A549 treated with CORT108297 at 1 μM for 4 hours (cell line): Measurements from ENCODE around the gene SECTM1. TPM values are rescaled to one million over a fixed set of nuclear protein-coding genes. Genes with fewer than 3 reads are reported as not detected.

Experiments used
- total RNA-seq: library from RNA; stranded (reverse); fragments of 200-300 nt; extraction: Qiagen RNA extraction; gene quantifications from 5 replicates; pipeline ENCODE4 v1.2.3, GENCODE V29; 2022

The SECTM1 gene
- total RNA-seq: 1.1 to 2.6 TPM (median 2.0 TPM) in 5 replicates

DNA sequence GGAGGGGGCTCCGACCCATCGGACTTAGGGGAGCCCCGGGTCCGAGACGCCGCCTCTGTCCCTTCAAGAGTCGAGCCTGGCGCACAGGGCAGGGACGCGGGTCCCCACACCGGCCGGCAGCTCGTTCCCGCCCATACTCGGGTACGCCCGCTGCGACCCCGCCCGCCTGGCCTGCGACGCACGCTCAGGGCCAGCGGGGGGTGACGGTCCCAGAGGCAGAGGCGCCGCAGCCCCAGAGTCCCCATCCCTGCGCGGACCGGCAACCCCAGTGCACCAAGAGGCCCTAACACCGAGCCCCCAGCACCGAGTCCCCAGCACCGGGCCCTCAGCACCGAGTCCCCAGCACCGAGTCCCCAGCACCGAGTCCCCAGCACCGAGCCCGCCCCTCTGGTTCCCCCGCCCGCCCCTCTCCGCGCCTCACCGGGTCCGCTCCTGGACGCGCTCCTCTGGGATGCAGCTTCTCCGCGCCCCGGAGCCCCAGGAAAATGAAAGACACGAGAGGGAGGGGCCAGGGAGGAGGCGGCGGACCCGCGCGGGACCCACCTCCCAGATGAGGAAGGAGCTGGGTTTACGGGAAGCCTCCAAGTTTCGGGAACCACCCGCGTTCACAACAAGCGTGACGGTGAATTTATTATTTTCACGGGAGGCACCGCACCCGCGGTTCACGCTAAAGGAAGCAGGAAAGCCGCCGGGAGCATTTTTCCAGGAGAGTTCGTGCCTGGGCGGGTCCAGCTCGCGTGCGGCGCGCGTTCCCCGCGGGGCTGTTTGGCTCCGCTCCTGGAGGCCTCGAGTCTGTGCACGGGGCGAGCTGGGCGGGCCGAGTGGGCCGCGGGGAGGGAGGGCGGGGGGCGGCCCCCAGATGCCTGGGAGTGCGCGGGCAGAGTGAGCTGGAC, at the start of gene SECTM1:
Gene SECTM1 (minus strand): TSS at position 488 of the 893 bp plus-strand sequence. CDS start 6,526 bp downstream, outside the sequence.

DNA sequence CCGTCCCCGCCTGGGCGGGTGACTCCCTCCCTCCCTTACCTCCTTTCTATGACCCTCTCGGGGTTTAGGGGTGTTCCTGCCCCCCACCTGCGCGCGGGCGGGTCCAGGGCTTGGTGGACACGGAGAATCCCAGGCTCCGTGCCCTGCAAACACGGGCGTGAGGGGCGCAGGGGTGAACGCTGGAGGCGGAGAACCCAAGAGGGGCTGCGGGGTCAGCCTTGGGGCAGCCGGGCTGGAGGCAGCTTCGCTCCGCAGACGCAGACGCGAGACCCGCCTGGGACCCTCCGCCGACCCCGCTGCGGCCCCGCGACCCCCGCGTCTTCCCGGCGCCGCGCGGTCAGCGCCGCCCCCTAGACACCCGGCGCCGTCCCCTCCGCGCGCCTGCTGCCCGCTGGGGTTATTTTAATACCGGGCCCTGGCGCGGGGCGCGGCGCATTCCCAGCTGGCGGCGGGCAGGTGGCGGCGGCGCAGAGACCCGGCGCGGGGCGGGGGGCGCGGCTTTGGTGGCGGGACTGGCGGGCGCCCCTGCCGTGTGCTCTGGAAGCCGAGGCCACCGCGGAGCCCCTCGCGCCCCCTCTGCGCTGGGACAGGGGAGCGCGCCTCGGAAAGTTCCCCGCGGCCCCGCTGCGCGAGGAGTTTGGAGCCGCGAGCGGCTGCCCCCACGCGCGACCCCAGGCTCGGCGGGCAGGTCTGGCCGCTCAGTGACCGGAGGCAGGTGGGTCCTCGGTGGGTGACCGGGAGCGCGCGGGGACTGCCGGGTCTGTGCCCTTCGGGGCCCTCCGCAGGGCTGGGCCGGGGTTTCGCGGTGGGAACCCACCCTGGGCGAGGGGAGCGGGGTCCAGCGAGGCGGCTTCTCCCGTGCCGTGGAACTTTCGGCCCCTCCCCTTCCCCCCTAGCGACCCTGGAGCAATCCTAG, 38.0 kb upstream of the SECTM1 start, which contains the start of gene UTS2R:
Gene UTS2R (plus strand): TSS at position 433 of the 916 bp plus-strand sequence. CDS start 2,560 bp downstream, outside the sequence.

DNA sequence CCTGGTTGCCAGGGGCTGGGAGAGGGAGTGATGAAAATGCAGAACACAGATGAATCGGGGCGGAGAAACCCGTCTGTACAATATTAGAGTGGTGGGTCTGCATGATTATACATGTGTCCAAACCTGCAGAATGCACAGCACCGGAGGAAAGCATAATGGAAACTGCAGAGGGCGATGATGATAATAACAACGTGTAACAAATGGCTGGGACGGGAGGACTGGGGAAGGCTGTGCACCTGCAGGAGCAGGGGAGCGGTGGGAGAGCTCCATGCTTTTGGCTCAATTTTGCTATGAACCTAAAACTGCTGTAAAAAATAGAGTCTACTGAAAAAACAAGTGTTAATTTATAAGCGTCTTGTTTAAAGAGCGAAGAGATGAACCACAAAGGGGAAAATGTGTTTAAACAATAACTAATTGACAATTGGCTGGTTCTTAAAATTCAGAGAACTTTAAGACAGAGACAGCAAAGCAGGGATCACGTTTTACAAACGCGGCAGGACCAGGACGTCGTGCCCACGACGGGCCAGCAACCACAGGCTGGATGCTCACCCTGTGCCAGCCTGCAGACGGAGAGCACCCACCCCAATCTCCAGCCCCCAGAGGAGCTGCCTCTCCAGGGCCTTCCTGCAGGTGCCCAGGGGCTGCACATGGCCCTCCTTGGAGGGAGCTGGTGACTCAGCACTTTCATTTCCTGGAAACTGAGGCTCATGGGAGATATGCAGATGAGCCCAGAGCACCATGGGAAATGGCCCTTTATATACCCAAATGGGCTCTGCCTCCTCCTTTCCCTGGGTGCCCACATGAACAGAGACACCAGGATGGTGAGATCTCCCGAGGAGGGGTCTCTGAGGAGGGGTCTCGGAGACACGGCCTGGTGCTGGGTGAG, 25.1 kb upstream of the SECTM1 start, which contains the start of gene TEX19:
Gene TEX19 (plus strand): TSS at position 783 of the 886 bp plus-strand sequence. CDS start 2,904 bp downstream, outside the sequence.

DNA sequence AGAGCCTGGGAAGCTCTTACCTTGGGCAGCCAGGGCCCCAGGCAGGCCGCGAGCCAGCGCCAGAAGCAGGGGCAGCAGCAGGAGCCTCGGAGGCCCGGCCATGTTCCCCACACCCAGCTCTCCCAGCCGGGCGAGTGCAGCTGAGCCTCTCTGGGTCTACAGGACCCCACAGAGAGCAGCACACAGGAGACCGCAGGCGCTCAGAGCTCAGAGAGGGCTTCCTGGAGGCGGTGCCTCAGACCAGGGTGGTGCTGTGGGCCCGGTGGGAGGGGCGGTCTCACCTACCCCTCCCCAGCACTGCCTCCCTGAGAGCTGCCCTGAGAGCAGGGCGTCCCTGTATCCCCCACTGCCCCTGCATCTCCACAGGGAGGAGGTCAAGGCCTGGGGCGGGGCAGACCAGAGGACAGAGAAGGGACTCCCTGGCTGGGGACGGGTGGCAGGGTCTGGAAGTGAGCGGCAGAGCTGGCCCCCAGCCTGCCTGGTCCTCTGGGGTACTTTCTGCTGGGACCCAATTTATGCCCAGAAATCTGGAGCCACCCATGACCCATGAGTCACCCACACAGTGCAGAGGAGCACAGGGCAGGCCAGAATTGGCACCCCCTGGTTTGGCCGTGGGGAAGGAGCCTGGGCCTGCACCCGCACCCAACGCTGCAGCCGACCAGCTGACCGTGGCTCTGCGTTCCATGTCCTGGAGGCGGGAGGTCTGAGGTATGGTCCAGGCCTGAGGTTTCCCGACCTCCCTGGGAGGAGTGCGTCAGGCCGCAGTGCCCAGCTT, 16.0 kb downstream of the SECTM1 start, which contains the start of gene CD7:
Gene CD7 (minus strand): TSS at position 215 of the 775 bp plus-strand sequence. CDS start 113 bp downstream, at position 102.

DNA sequence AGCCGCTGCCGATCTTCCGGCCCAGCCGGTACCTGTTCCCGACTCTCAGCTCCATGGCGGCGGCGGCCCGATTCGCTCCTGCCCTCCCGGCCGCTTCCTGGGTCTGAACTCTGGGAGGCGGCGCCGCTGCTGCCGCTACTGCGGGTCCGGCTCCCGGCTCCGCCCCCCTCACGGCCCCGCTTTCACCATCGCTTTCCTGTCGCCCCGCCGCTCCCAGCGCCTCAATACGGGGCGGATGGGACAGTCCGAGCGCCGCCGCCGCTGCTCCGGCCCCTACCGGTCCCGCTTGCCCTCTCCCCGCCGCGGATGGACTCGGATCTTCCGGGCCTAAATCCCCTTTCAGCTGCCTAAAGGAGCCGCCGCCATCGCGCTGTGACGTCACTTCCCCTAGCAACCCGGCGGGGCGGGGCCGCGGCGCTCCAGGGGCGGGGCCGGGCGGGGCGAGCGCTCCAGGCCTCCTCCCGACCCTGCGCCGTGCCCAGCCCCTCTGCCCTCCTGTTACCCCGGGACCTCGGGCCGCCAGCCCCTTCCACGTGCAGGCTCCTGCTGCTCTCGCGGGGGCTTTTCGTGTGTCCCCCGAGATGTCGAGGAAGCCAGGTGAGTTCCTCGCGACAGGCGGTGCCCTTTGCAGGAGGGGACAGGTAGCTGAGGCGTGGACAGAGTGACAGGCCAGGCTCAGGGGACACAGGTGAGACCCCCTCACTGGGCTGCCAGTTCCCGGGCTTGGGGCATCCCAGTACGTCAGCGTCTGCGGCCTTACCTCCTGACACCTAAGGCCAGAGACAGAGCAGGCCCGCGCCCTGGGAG, 60.0 kb downstream of the SECTM1 start, which contains the start of gene CSNK1D:
Gene CSNK1D (minus strand): TSS at position 374 of the 807 bp plus-strand sequence. CDS start 319 bp downstream, at position 55.

Other genes with a start within 250 kb of the SECTM1 start
- 100 to 142 TPM (median 139 TPM) in 5 replicates for gene FASN, start 235.5 kb downstream of the SECTM1 start, total RNA-seq
- 17.5 to 27.8 TPM (median 25.5 TPM) in 5 replicates for gene CCDC57, start 120.9 kb downstream of the SECTM1 start, total RNA-seq
- gene SLC16A3, start 104.7 kb downstream of the SECTM1 start, total RNA-seq: 102 to 140 TPM (median 132 TPM) in 5 replicates
- gene CSNK1D, start 60.1 kb downstream of the SECTM1 start, total RNA-seq: 163 to 200 TPM (median 196 TPM) in 5 replicates
- gene CD7, start 16.2 kb downstream of the SECTM1 start, total RNA-seq: 0.05 to 0.15 TPM (median 0.10 TPM) in 4 of 5 replicates, not detected in the other
- 0.30 to 0.60 TPM (median 0.44 TPM) in 5 replicates for gene TEX19, start 25.5 kb upstream of the SECTM1 start, total RNA-seq
- gene UTS2R, start 38.0 kb upstream of the SECTM1 start, total RNA-seq: not detected in 5 replicates
- 10.6 to 15.3 TPM (median 14.5 TPM) in 5 replicates for gene HEXD, start 84.6 kb upstream of the SECTM1 start, total RNA-seq
- 18.4 to 26.2 TPM (median 24.7 TPM) in 5 replicates for gene OGFOD3, start 84.8 kb upstream of the SECTM1 start, total RNA-seq
- gene CYBC1, start 117.0 kb upstream of the SECTM1 start, total RNA-seq: 52.3 to 65.9 TPM (median 59.4 TPM) in 5 replicates
- 48.7 to 62.7 TPM (median 55.6 TPM) in 5 replicates for gene NARF, start 125.0 kb upstream of the SECTM1 start, total RNA-seq
- gene FOXK2, start 186.0 kb upstream of the SECTM1 start, total RNA-seq: 45.4 to 56.4 TPM (median 51.6 TPM) in 5 replicates